ENCODE results near the gene DEFB127. TPM values are rescaled to one million over a fixed set of nuclear protein-coding genes. Genes with fewer than 3 reads are reported as not detected.
"Not testable (repeated sequence)": the region's sequence is repeated elsewhere in the genome, so short reads cannot be mapped to it uniquely, and the experiment has no call there.

The DEFB127 gene
- polyA plus RNA-seq (ENCODE audit: insufficient read length in 3 of 3) = not detected

- peak in 1 of 3 donors; percentile 0 for DNase-seq (ENCODE audit: low read depth in 3 of 3, low spot score in 2 of 3)
These were observed at the start of gene DEFB127 for GRCh38 chr20:157154-157553. DEFB127 (plus strand) TSS chr20:157454; CDS start chr20:157545, 91 bp downstream.

GRCh38 chr20:112396-112795 lies 44.9 kb upstream of the DEFB127 start:
- DNase-seq (ENCODE audit: low read depth in 3 of 3, low spot score in 2 of 3) = no peak

GRCh38 chr20:117518-117917 lies 39.7 kb upstream of the DEFB127 start:
- DNase-seq (ENCODE audit: low read depth in 3 of 3, low spot score in 2 of 3) = no peak

- not testable (repeated sequence) for DNase-seq (ENCODE audit: low read depth in 3 of 3, low spot score in 2 of 3)
These were observed 27.4 kb upstream of the DEFB127 start for GRCh38 chr20:129786-130323.

GRCh38 chr20:137668-138490 lies 19.4 kb upstream of the DEFB127 start:
- no peak for DNase-seq (ENCODE audit: low read depth in 3 of 3, low spot score in 2 of 3)

GRCh38 chr20:142290-142689 lies 15.0 kb upstream of the DEFB127 start, which contains the start of gene DEFB126:
DEFB126 (plus strand) TSS chr20:142590; CDS start chr20:142629, 39 bp downstream.
- DNase-seq (ENCODE audit: low read depth in 3 of 3, low spot score in 2 of 3) = no peak

GRCh38 chr20:145877-146276 lies 11.4 kb upstream of the DEFB127 start:
- no peak for DNase-seq (ENCODE audit: low read depth in 3 of 3, low spot score in 2 of 3)

- DNase-seq (ENCODE audit: low read depth in 3 of 3, low spot score in 2 of 3) = no peak
These were observed 5.1 kb upstream of the DEFB127 start for GRCh38 chr20:152131-152530.

- DNase-seq (ENCODE audit: low read depth in 3 of 3, low spot score in 2 of 3) = no peak
These were observed 7.4 kb downstream of the DEFB127 start for GRCh38 chr20:164618-165017.

- DNase-seq (ENCODE audit: low read depth in 3 of 3, low spot score in 2 of 3) = no peak
These were observed 11.6 kb downstream of the DEFB127 start for GRCh38 chr20:168876-169275.

- DNase-seq (ENCODE audit: low read depth in 3 of 3, low spot score in 2 of 3) = no peak
These were observed 27.0 kb downstream of the DEFB127 start for GRCh38 chr20:184288-184687.

- DNase-seq (ENCODE audit: low read depth in 3 of 3, low spot score in 2 of 3) = no peak
These were observed 30.5 kb downstream of the DEFB127 start for GRCh38 chr20:187733-188132.

- no peak for DNase-seq (ENCODE audit: low read depth in 3 of 3, low spot score in 2 of 3)
These were observed 32.4 kb downstream of the DEFB127 start, which contains the start of gene DEFB128 for GRCh38 chr20:189611-190010. DEFB128 (minus strand) TSS chr20:189711; CDS start chr20:189623, 88 bp downstream.

GRCh38 chr20:198225-198624 lies 41.0 kb downstream of the DEFB127 start:
- no peak for DNase-seq (ENCODE audit: low read depth in 3 of 3, low spot score in 2 of 3)

- no peak for DNase-seq (ENCODE audit: low read depth in 3 of 3, low spot score in 2 of 3)
These were observed 42.7 kb downstream of the DEFB127 start for GRCh38 chr20:199996-200395.

- not testable (repeated sequence) for DNase-seq (ENCODE audit: low read depth in 3 of 3, low spot score in 2 of 3)
These were observed 46.4 kb downstream of the DEFB127 start for GRCh38 chr20:203630-204029.

Other genes starting within 250 kb of the DEFB127 start
- gene DEFB125, start 69.8 kb upstream of the DEFB127 start, polyA plus RNA-seq (ENCODE audit: insufficient read length in 3 of 3) = not detected
- not detected for gene DEFB126, start 14.9 kb upstream of the DEFB127 start, polyA plus RNA-seq (ENCODE audit: insufficient read length in 3 of 3)
- gene DEFB128, start 32.3 kb downstream of the DEFB127 start, polyA plus RNA-seq (ENCODE audit: insufficient read length in 3 of 3) = not detected
- not detected for gene DEFB129, start 69.8 kb downstream of the DEFB127 start, polyA plus RNA-seq (ENCODE audit: insufficient read length in 3 of 3)
- gene DEFB132, start 100.3 kb downstream of the DEFB127 start, polyA plus RNA-seq (ENCODE audit: insufficient read length in 3 of 3) = not detected
- gene C20orf96, start 133.3 kb downstream of the DEFB127 start, polyA plus RNA-seq (ENCODE audit: insufficient read length in 3 of 3) = 10 to 100 TPM; 29.4 to 37.0 (median 36.5) TPM
- gene ZCCHC3, start 140.1 kb downstream of the DEFB127 start, polyA plus RNA-seq (ENCODE audit: insufficient read length in 3 of 3) = 10 to 100 TPM; 49.6 to 53.7 (median 52.7) TPM
- 10 to 100 TPM; 25.7 to 29.0 (median 27.4) TPM for gene SOX12, start 168.1 kb downstream of the DEFB127 start, polyA plus RNA-seq (ENCODE audit: insufficient read length in 3 of 3)
- 10 to 100 TPM; 45.7 to 51.3 (median 46.0) TPM for gene NRSN2, start 189.7 kb downstream of the DEFB127 start, polyA plus RNA-seq (ENCODE audit: insufficient read length in 3 of 3)
- gene TRIB3, start 223.3 kb downstream of the DEFB127 start, polyA plus RNA-seq (ENCODE audit: insufficient read length in 3 of 3) = 1 to 10 TPM; 3.5 to 4.3 (median 3.7) TPM